BJ (cell line): ENCODE results near the gene KCNG2. TPM values are rescaled to one million over a fixed set of nuclear protein-coding genes. Genes with fewer than 3 reads are reported as not detected.

Experiments used
- CTCF ChIA-PET: fragments of 350-600 bp; formaldehyde crosslinking; extraction: SDS; loops from one replicate; lab custom pipeline; 2021; ENCODE audit warnings: antibody characterized with exemption, inconsistent platforms; lab: Yijun Ruan, JAX
- POLR2A ChIA-PET: fragments of 300-600 bp; sonication (Branson Sonifier 250); formaldehyde crosslinking; extraction: SDS; loops from one replicate; lab custom pipeline; 2021; ENCODE audit warnings: antibody characterized with exemption; lab: Charles Lee
- DNase-seq: peaks from one replicate; pipeline ENCODE4 v3.0.0-alpha.2; 2011; ENCODE audit warnings: low read depth
- H3K27me3 ChIP-seq: 2 replicates; pipeline ENCODE4 v1.6.0; 2011; ENCODE audit warnings: low read length; ENCODE audit not compliant: control insufficient read depth, insufficient read depth
- H3K36me3 ChIP-seq: 2 replicates; pipeline ENCODE4 v1.5.1; 2011; ENCODE audit warnings: low read length; ENCODE audit not compliant: control insufficient read depth, insufficient read depth
- H3K4me3 ChIP-seq: 2 replicates; pipeline ENCODE4 v1.5.1; 2011; ENCODE audit warnings: low read depth, mild to moderate bottlenecking, control low read depth, low read length
- CTCF ChIP-seq: IDR thresholded peaks from 2 replicates; pipeline ENCODE4 v1.5.1; 2011; ENCODE audit warnings: low read depth, mild to moderate bottlenecking, control low read depth, inconsistent platforms, low read length, moderate library complexity; ENCODE audit not compliant: insufficient read depth
- polyA plus RNA-seq: library from polyadenylated mRNA; depleted of rRNA; stranded (reverse); fragments of >200 nt; gene quantifications from 2 replicates; pipeline ENCODE4 v1.2.3, GENCODE V29; 2011

KCNG2 gene
- polyA plus RNA-seq, 1 experiment, result not detected

GRCh38 chr18:79910563-79911343 is 113.0 kb downstream of the KCNG2 start:
- CTCF ChIA-PET, result interaction anchor here (1.4 kb wide), 1 partner anchor 11 kb away, joined by 4 read pairs; no protein-coding TSS in a partner anchor
- Histone ChIP-seq H3K36me3 (peaks cover 6% of the 10 kb centered on the region), H3K4me3 (no peak overlapping the region), H3K27me3 (no peaks in the 10 kb centered on the region)
- TF ChIP-seq CTCF, result no peak
- DNase-seq, result no peak
- POLR2A ChIA-PET, result no interaction called here

- CTCF ChIA-PET, result interaction anchor here (1.4 kb wide), 1 partner anchor 12 kb away, joined by 4 read pairs; no protein-coding TSS in a partner anchor
- H3K36me3 ChIP-seq, result peaks cover 6% of the 10 kb centered on the region
- TF ChIP-seq CTCF, result no peak
- no peaks in the 10 kb centered on the region for H3K27me3 ChIP-seq
- POLR2A ChIA-PET, result no interaction called here
- no peak for DNase-seq
- no peak overlapping the region for H3K4me3 ChIP-seq
Observed at GRCh38 chr18:79911344-79912270, 113.9 kb downstream of the KCNG2 start.

- H3K4me3 ChIP-seq, result no peak overlapping the region
- no peak for TF ChIP-seq CTCF
- H3K36me3 ChIP-seq, result peaks cover 12% of the 10 kb centered on the region
- no peak for DNase-seq
- CTCF ChIA-PET, result no interaction called here
- POLR2A ChIA-PET, result no interaction called here
- H3K27me3 ChIP-seq, result no peaks in the 10 kb centered on the region
Observed at GRCh38 chr18:79912409-79912991, 114.8 kb downstream of the KCNG2 start.

- TF ChIP-seq CTCF, result no peak
- H3K27me3 ChIP-seq, result no peaks in the 10 kb centered on the region
- POLR2A ChIA-PET, result no interaction called here
- CTCF ChIA-PET, result no interaction called here
- no peak for DNase-seq
- H3K4me3 ChIP-seq, result no peak overlapping the region
- H3K36me3 ChIP-seq, result peaks cover 15% of the 10 kb centered on the region
Observed at GRCh38 chr18:79912994-79913831, 115.5 kb downstream of the KCNG2 start.
